Central memory CD8-positive, alpha-beta T cell (primary cell): ENCODE results near the gene GRAMD1A.

ENCODE experiments used
- ATAC-seq: fragments of 150-1000 bp; cut with Tn5 transposase; replicated peaks from 2 replicates; pipeline ENCODE4 v1.10.0; 2022; ENCODE audit warnings: mild to moderate bottlenecking, moderate FRiP score, moderate number of reproducible peaks; ENCODE audit not compliant: poor library complexity, severe bottlenecking; ENCODE audit errors: extremely low read depth
- DNase-seq, 2 donors: peaks; one replicate each; pipeline ENCODE4 v3.0.0; 2021; ENCODE audit warnings: low spot score in 2 of 2
- H3K27ac Mint-ChIP-seq: one replicate; pipeline ENCODE4 v1.8.0; 2022; ENCODE audit warnings: low read depth, mild to moderate bottlenecking, moderate library complexity, mixed read lengths
- H3K27me3 Mint-ChIP-seq: one replicate; pipeline ENCODE4 v1.8.0; 2022; ENCODE audit warnings: mixed read lengths
- H3K36me3 Mint-ChIP-seq: one replicate; pipeline ENCODE4 v1.8.0; 2022; ENCODE audit warnings: mild to moderate bottlenecking, moderate library complexity, mixed read lengths; ENCODE audit not compliant: insufficient read depth
- H3K4me1 Mint-ChIP-seq: one replicate; pipeline ENCODE4 v1.8.0; 2022; ENCODE audit warnings: mixed read lengths
- H3K4me3 Mint-ChIP-seq: one replicate; pipeline ENCODE4 v1.8.0; 2022; ENCODE audit warnings: mild to moderate bottlenecking, moderate library complexity, mixed read lengths
- H3K9me3 Mint-ChIP-seq: one replicate; pipeline ENCODE4 v1.8.0; 2022; ENCODE audit warnings: mixed read lengths

The GRAMD1A gene

GRCh38 chr19:34999498-35000337 is at the start of gene GRAMD1A:
Gene GRAMD1A, plus strand, starts transcription at chr19:35000323. Its CDS starts 156 bp downstream, at chr19:35000479.
- Mint-ChIP-seq H3K27ac (peak within 1 kb of the TSS; percentile 91), H3K4me3 (peak within 1 kb of the TSS; percentile 93), H3K36me3 (peaks cover 25% of the 10 kb centered on the region), H3K9me3 (no peaks in the 10 kb centered on the region), H3K27me3 (no peaks in the 10 kb centered on the region), H3K4me1 (peaks cover 60% of the 10 kb centered on the region)
- DNase-seq (peak in 1 of 2 donors; percentile 42), ATAC-seq (peak; percentile 13)

DNA sequence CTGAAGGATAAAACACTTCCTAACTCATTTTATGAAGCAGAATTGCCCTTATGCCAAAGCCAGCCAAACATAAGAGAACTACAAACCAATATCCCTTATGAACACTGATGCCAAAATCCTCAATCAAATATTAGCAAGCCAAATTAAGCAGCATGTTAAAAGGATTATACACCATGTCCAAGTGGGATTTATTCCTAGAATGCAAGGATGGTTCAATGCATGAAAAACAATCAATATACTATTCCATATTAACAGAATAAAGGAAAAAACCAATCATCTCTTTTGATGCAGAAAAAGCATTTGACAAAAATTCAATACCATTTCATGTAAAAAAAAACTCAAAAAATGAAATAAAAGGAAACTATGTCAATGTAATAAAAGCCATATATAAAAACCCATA is 47.0 kb upstream of the GRAMD1A start:
- Mint-ChIP-seq H3K27me3 (no peaks in the 10 kb centered on the region), H3K36me3 (peaks cover 4% of the 10 kb centered on the region), H3K9me3 (peaks cover 48% of the 10 kb centered on the region), H3K4me1 (no peaks in the 10 kb centered on the region), H3K4me3 (no peak overlapping the region), H3K27ac (no peak overlapping the region)
- ATAC-seq (no peak), DNase-seq (no peak)

GRCh38 chr19:34957830-34958751 is 42.0 kb upstream of the GRAMD1A start:
- ATAC-seq (no peak), DNase-seq (no peak)
- H3K4me3 Mint-ChIP-seq: no peak overlapping the region
- no peak overlapping the region for H3K27ac Mint-ChIP-seq
- peaks cover 33% of the 10 kb centered on the region for H3K36me3 Mint-ChIP-seq
- peaks cover 21% of the 10 kb centered on the region for H3K4me1 Mint-ChIP-seq
- H3K9me3 Mint-ChIP-seq: peaks cover 47% of the 10 kb centered on the region
- no peaks in the 10 kb centered on the region for H3K27me3 Mint-ChIP-seq

- H3K36me3 Mint-ChIP-seq: peaks cover 35% of the 10 kb centered on the region
- no peak overlapping the region for H3K27ac Mint-ChIP-seq
- ATAC-seq: no peak
- peaks cover 25% of the 10 kb centered on the region for H3K4me1 Mint-ChIP-seq
- H3K9me3 Mint-ChIP-seq: peaks cover 45% of the 10 kb centered on the region
- H3K27me3 Mint-ChIP-seq: no peaks in the 10 kb centered on the region
- no peak overlapping the region for H3K4me3 Mint-ChIP-seq
- DNase-seq: no peak
Measured at GRCh38 chr19:34959021-34959420, 41.1 kb upstream of the GRAMD1A start.

- DNase-seq (no peak), ATAC-seq (no peak)
- peaks cover 25% of the 10 kb centered on the region for H3K4me1 Mint-ChIP-seq
- H3K27me3 Mint-ChIP-seq: no peaks in the 10 kb centered on the region
- peak overlapping the region; percentile 52 for H3K4me3 Mint-ChIP-seq
- peaks cover 41% of the 10 kb centered on the region for H3K9me3 Mint-ChIP-seq
- H3K36me3 Mint-ChIP-seq: peaks cover 35% of the 10 kb centered on the region
- peak overlapping the region; percentile 61 for H3K27ac Mint-ChIP-seq
Measured at GRCh38 chr19:34960103-34960805, 39.9 kb upstream of the GRAMD1A start.

GRCh38 chr19:34960940-34961679 is 39.0 kb upstream of the GRAMD1A start:
- no peaks in the 10 kb centered on the region for H3K27me3 Mint-ChIP-seq
- H3K27ac Mint-ChIP-seq: peak overlapping the region; percentile 93
- no peak for DNase-seq
- peaks cover 34% of the 10 kb centered on the region for H3K9me3 Mint-ChIP-seq
- peaks cover 35% of the 10 kb centered on the region for H3K36me3 Mint-ChIP-seq
- H3K4me3 Mint-ChIP-seq: peak overlapping the region; percentile 91
- peaks cover 25% of the 10 kb centered on the region for H3K4me1 Mint-ChIP-seq
- ATAC-seq: no peak

GRCh38 chr19:34961775-34962686 is 38.1 kb upstream of the GRAMD1A start:
- Mint-ChIP-seq H3K9me3 (peaks cover 30% of the 10 kb centered on the region), H3K4me3 (peak overlapping the region; percentile 91), H3K27ac (peak overlapping the region; percentile 93), H3K36me3 (peaks cover 33% of the 10 kb centered on the region), H3K27me3 (no peaks in the 10 kb centered on the region), H3K4me1 (peaks cover 25% of the 10 kb centered on the region)
- DNase-seq (peak in 1 of 2 donors; percentile 18), ATAC-seq (peak; percentile 87)

DNA sequence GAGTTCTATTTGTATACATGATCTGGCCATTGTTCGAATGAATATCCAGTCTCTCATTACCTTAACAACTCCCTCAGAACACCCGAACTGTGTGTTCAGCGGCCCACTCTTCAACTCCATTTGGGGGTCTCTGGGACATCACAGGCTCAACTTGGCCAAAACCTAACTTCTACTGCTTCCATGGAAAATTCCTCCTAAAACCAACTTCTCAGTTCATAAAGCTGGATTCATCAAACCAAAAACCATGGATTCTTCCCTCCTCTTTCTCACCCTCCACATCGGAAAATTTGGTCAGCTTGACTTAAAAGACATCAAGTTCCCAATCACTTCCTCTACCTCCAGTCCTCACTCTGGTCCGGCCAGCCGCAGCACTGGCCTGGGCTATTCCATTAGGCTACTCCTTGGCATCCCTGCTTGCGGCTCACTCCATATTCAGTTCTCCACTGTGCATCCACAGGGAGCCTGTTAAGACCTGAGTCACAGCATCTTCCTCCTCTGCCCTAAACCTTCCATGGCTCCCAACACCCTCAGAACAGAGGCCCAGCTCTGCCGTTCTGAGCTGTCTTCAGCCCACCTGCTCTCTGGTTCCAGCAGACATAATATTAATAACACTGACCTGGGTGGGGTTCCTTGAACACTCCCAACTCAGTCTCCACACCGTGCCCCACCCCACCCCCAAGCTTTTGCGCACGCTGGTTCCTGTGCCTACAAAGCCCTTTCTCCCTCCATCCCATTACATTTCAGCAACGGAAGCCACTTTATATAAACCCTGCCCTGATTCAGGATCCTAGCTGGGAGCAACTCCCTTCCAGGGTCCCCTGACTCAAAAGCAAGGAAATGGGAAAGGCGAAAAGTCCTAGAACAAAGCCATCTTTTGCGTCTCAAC is 37.2 kb upstream of the GRAMD1A start:
- H3K4me1 Mint-ChIP-seq: peaks cover 25% of the 10 kb centered on the region
- no peak for DNase-seq
- peak overlapping the region; percentile 91 for H3K4me3 Mint-ChIP-seq
- H3K27me3 Mint-ChIP-seq: no peaks in the 10 kb centered on the region
- no peak for ATAC-seq
- peaks cover 30% of the 10 kb centered on the region for H3K36me3 Mint-ChIP-seq
- H3K9me3 Mint-ChIP-seq: peaks cover 26% of the 10 kb centered on the region
- H3K27ac Mint-ChIP-seq: peak overlapping the region; percentile 93

DNA sequence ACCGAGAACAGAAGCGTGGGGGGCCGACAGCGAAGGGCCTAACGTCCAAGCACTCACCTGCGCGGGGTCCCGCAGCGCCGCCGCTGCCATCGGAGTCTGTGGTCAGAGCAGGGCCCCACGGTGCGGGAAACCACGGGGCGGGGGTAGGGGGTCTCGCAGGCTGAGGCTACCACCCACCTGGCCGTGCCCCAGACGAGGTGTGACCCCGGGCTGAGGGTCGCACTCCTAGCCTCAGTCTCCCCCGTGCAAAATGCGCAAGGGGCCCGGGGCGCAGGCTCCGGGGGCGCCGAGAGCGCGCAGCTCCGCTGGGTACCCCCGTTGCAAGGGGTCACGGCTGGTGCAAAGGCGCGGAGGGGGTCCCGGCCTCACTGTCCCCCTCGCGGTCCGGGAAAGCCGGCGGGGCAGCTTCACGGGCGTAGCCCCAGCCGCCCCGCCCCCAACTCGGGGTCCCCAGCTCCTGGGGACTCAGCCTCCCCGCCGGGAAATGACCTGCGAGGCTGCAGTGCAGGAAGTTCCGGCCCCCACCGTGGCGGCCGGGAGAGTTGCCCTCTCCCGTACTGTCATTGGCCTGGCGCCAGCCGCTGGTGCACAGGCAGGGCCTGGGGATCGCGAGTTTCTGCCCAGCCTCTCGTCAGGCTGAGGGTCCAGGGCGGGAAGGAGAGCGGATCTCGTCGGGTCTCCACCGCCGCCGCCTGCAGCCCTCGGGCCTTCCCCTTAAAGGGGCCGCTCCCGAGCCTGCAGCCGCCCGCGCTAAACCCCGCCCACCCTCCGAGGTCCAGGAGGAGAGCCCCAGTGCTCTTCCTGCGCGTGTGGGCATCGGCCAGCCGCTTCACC is 36.3 kb upstream of the GRAMD1A start, which contains the start of gene ZNF792:
Gene ZNF792, minus strand, starts transcription at position 657 of the 834 bp plus-strand sequence. Its CDS starts 567 bp downstream, at position 90.
- peak; percentile 30 for ATAC-seq
- Mint-ChIP-seq H3K27me3 (no peaks in the 10 kb centered on the region), H3K27ac (peak within 1 kb of the TSS; percentile 93), H3K4me3 (peak within 1 kb of the TSS; percentile 91), H3K4me1 (peaks cover 25% of the 10 kb centered on the region), H3K9me3 (peaks cover 26% of the 10 kb centered on the region), H3K36me3 (peaks cover 26% of the 10 kb centered on the region)
- DNase-seq: no peak

- ATAC-seq (no peak), DNase-seq (no peak)
- Mint-ChIP-seq H3K27ac (no peak overlapping the region), H3K4me3 (peak overlapping the region; percentile 91), H3K27me3 (no peaks in the 10 kb centered on the region), H3K4me1 (peaks cover 25% of the 10 kb centered on the region), H3K9me3 (peaks cover 24% of the 10 kb centered on the region), H3K36me3 (peaks cover 18% of the 10 kb centered on the region)
Measured at GRCh38 chr19:34964598-34964997, 35.5 kb upstream of the GRAMD1A start.
